ENCODE measurements around the gene OR1L8. TPM values are rescaled to one million over a fixed set of nuclear protein-coding genes. Genes with fewer than 3 reads are reported as not detected.

OR1L8 gene
- total RNA-seq, 1 experiment from 2014 or later, result not detected

DNA sequence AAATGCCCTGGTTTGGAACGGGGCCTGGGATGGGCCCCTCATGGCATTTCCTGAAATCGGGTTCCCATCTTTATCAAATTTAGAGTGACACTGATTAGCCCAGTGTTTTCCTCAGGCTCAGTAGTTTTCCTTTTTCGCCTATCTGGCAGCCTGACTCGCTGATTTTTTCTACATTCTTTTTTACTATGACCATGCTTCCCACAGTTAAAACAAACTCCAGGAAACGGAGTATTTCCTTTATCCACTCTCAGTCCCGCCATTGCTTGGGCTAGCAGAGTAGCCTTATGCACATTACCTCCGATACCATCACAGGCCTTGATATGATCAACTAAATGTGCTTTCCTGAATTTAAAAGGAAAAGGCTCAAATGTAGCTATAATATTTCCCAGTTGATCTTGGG, 36.8 kb upstream of the OR1L8 start:
- Histone ChIP-seq H2AK5ac (ENCODE audit: insufficient read length, low read length) (no peak overlapping the region), H3K18ac (ENCODE audit: insufficient read length, low read depth, low read length) (no peak overlapping the region), H3K56ac (ENCODE audit: insufficient read length, low read depth, low read length) (no peak overlapping the region), H3K4me1 (ENCODE audit: insufficient read depth, low read length) (no peaks in the 10 kb centered on the region), H2BK5ac (ENCODE audit: insufficient read length, low read length) (no peak overlapping the region), H4K91ac (ENCODE audit: insufficient read length, low read depth, low read length) (no peak overlapping the region), H2BK20ac (ENCODE audit: low read depth, low read length, poor library complexity, severe bottlenecking) (no peak overlapping the region), H3K4me2 (ENCODE audit: insufficient read depth, insufficient read length, low read length) (no peak overlapping the region), H3K79me2 (ENCODE audit: insufficient read depth, low read length) (no peaks in the 10 kb centered on the region), H3K27me3 (ENCODE audit: insufficient read depth, low read length) (no peaks in the 10 kb centered on the region), H2BK120ac (ENCODE audit: low read depth, low read length, poor library complexity, severe bottlenecking) (no peak overlapping the region), H4K8ac (replicated peaks; ENCODE audit: insufficient read length, low read depth, low read length) (no peak overlapping the region), H2AFZ (ENCODE audit: low read length) (no peak overlapping the region), H4K5ac (ENCODE audit: insufficient read length, low read depth, low read length) (no peak overlapping the region), H3K23ac (ENCODE audit: insufficient read length, low read depth, low read length) (no peak overlapping the region), H3K23me2 (ENCODE audit: insufficient read length, low read depth, low read length, poor library complexity, severe bottlenecking) (no peaks in the 10 kb centered on the region), H2BK15ac (ENCODE audit: low read depth, low read length) (no peak overlapping the region), H3K79me1 (ENCODE audit: insufficient read depth, low read depth, low read length, poor library complexity, severe bottlenecking) (no peaks in the 10 kb centered on the region), H3T11ph (ENCODE audit: low read length) (no peak overlapping the region), H3K9me3 (ENCODE audit: control insufficient read depth, low read depth, low read length) (peaks cover 68% of the 10 kb centered on the region), H3K14ac (ENCODE audit: insufficient read depth, low read length) (no peak overlapping the region), H3K4ac (ENCODE audit: low read depth, low read length) (no peak overlapping the region), H2BK12ac (ENCODE audit: insufficient read length, low read depth, low read length) (no peak overlapping the region), H3K9ac (ENCODE audit: extremely low read depth, insufficient read length, low read length) (no peak overlapping the region), H4K20me1 (ENCODE audit: control insufficient read depth, insufficient read depth, insufficient read length) (no peaks in the 10 kb centered on the region), H3K27ac (ENCODE audit: insufficient read length, low read depth, low read length) (no peak overlapping the region)
- Mint-ChIP-seq H3K27me3 (ENCODE audit: low read depth) (no peaks in the 10 kb centered on the region), H3K27ac (no peak overlapping the region), H3K4me1 (no peaks in the 10 kb centered on the region), H3K36me3 (ENCODE audit: insufficient read depth in 1 of 3, low read depth in 3 of 3) (peaks cover 0 to 21% (median 5%) of the 10 kb centered on the region in 3 experiments; a peak in 5 of 7 replicates), H3K4me3 (no peak overlapping the region), H3K9me3 (peaks cover 85 to 87% of the 10 kb centered on the region in 2 experiments)
- TF ChIP-seq, protein P1, sequence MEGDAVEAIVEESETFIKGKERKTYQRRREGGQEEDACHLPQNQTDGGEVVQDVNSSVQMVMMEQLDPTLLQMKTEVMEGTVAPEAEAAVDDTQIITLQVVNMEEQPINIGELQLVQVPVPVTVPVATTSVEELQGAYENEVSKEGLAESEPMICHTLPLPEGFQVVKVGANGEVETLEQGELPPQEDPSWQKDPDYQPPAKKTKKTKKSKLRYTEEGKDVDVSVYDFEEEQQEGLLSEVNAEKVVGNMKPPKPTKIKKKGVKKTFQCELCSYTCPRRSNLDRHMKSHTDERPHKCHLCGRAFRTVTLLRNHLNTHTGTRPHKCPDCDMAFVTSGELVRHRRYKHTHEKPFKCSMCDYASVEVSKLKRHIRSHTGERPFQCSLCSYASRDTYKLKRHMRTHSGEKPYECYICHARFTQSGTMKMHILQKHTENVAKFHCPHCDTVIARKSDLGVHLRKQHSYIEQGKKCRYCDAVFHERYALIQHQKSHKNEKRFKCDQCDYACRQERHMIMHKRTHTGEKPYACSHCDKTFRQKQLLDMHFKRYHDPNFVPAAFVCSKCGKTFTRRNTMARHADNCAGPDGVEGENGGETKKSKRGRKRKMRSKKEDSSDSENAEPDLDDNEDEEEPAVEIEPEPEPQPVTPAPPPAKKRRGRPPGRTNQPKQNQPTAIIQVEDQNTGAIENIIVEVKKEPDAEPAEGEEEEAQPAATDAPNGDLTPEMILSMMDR (conservative IDR thresholded peaks at IDR 0.05), result no peak
- no peak for DNase-seq
- no CpG with 5 or more reads among the region's 7 CpGs for WGBS (ENCODE audit: extremely low coverage, insufficient read length, low lambda C conversion rate)

Measured in H9 (cell line).